Ovary (tissue), 9 donors: ENCODE results near the gene SKI. TPM values are rescaled to one million over a fixed set of nuclear protein-coding genes. Genes with fewer than 3 reads are reported as not detected.
A peak's percentile ranks its signal among the peaks of the same experiment; 100 is the strongest.

Experiments used
- DNase-seq, 5 donors: peaks; one replicate each; pipeline ENCODE4 v3.0.0-alpha.2; 2019 to 2020
- H3K27ac ChIP-seq, 2 donors: fragments of 200-600 bp; one replicate each; pipeline versions ENCODE4 v1.5.1 to v1.8.0; 2019 to 2022
- H3K27me3 ChIP-seq: fragments of 200-600 bp; one replicate; pipeline ENCODE4 v1.8.0; 2022
- H3K36me3 ChIP-seq: fragments of 200-600 bp; sonication (generic); one replicate; pipeline ENCODE4 v1.5.1; 2019
- H3K4me1 ChIP-seq: one replicate; pipeline ENCODE4 v1.8.1; 2013; ENCODE audit warnings: mild to moderate bottlenecking, moderate library complexity; ENCODE audit not compliant: insufficient read depth
- H3K4me3 ChIP-seq: fragments of 200-600 bp; sonication (generic); one replicate; pipeline ENCODE4 v1.5.1; 2017
- H3K9me3 ChIP-seq, 2 donors: fragments of 200-600 bp in 1 of 2; sonication (generic) in 1 of 2; one replicate each; pipeline versions ENCODE4 v1.5.1 to v1.8.1; 2013 to 2019; ENCODE audit warnings: mild to moderate bottlenecking in 1 of 2, moderate library complexity in 1 of 2
- EP300 ChIP-seq: sonication (generic); formaldehyde crosslinking; IDR thresholded peaks from one replicate; pipeline ENCODE4 v1.6.1; 2017; ENCODE audit warnings: antibody characterized with exemption
- POLR2A ChIP-seq: fragments of 450-650 bp; IDR thresholded peaks from one replicate; pipeline ENCODE4 v1.6.1; 2017; ENCODE audit warnings: antibody characterized with exemption, mild to moderate bottlenecking, moderate library complexity
- WGBS, 3 donors: extraction: QIAGEN DNeasy Blood & Tissue Kit in 1 of 3; methylation state at CpG; one replicate each; pipeline versions ENCODE4 v1.1.5 to v1.1.7; 2013 to 2017; 5-methylcytosine and 5-hydroxymethylcytosine counted together
- intact Hi-C, 4 donors: fragments of 100-400 bp; cut with DNase I; formaldehyde crosslinking; loops; one replicate each; pipeline versions ENCODE4 v1.11.0 to v1.15.1; 2022 to 2023
- polyA plus RNA-seq, 2 donors: library from polyadenylated mRNA; stranded (reverse); fragments of 200-250 nt in 1 of 2; fragments of 350-450 nt in 1 of 2; fragmentation: Illumina TruSeq in 1 of 2; extraction: RNeasy Lipid Tissue Mini Kit (QIAGEN cat#74804) in 1 of 2; gene quantifications; one replicate each; pipeline ENCODE4 v1.2.3, GENCODE V29; 2013 to 2014
- total RNA-seq, 7 donors: library from RNA; depleted of rRNA in 2 of 7; stranded (reverse); fragments of >200 nt in 2 of 7; fragmentation: NEBNext Ultra II Directional in 3 of 7; extraction: Animal tissue kit (Norgen Biotek cat#: 25700) in 3 of 7; gene quantifications; one replicate each; pipeline versions ENCODE4 v1.1.0 to v1.2.4, GENCODE V29; 2016 to 2023
- TF ChIP-seq, protein P1 (sequence below), 3 donors: fragments of 450-650 bp in 2 of 3; fragments of 200-600 bp in 1 of 3; IDR thresholded peaks; one replicate each; pipeline versions ENCODE4 v1.5.1 to v1.8.0; 2016 to 2022; ENCODE audit warnings: antibody characterized with exemption in 3 of 3, mild to moderate bottlenecking in 1 of 3
- donor health status: DM: no; HTN: no; CAD: no; lungs with moderate emphysema.
- donor health status: DM: no; HTN: no; CAD: no.
- donor health status: Bipolar disorder and iron deficiency.
- donor health status: DM: yes; HTN: yes; CAD: no.
- donor health status: DM: no; HTN: no; CAD: no.
- donor health status: DM: yes; HTN: yes; CAD: no.

The SKI gene
- total and polyA plus RNA-seq, 9 donors: 27.8 to 109 (median 79.1) TPM

DNA sequence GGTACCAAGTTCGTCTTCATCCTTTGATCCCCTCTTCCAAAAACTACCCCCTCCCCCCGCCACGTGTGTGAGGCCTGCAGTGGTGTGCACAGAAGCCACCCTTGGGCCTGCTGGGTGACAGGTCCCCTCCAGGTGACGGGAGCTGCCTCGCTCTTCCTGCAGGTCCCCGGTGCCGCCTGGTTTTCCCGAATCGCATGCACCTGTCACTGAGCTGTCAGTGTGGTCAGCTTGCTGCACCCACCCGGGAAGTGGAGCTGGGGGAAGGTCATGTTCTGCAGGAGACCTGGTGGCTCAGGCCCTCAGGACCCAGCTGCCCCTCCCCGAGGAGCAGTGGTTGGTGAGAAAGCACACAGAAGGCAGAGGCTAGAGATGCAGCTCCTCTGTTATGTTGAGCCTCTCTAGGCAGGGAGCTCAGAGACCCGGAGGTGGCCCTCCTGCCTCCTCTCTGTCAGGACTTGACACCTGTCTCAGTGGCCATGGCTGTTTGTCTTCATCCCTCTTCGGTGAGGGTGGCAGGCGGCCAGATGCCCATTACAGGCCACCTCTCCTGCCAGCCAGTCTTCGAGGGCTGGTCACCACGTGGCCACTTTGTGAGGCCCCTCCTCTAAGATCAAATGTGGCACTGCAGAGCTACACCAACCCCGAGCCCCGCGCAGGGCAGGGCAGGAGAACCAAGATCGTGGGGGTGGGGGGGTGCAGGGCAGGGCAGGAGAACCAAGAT lies 60.9 kb downstream of the SKI start:
- 78 to 85% (median 79%) methylated on average over 20 of the region's 20 CpGs for WGBS, 3 donors
- intact Hi-C loops: no loop called here
- Histone ChIP-seq H3K4me3 (no peak overlapping the region), H3K4me1 (peaks cover 19% of the 10 kb centered on the region), H3K36me3 (no peaks in the 10 kb centered on the region), H3K9me3 (no peaks in the 10 kb centered on the region), H3K27me3 (no peaks in the 10 kb centered on the region), H3K27ac (no peak overlapping the region)
- DNase-seq: no peak
- TF ChIP-seq POLR2A (no peak), EP300 (no peak)
- TF ChIP-seq, protein P1, sequence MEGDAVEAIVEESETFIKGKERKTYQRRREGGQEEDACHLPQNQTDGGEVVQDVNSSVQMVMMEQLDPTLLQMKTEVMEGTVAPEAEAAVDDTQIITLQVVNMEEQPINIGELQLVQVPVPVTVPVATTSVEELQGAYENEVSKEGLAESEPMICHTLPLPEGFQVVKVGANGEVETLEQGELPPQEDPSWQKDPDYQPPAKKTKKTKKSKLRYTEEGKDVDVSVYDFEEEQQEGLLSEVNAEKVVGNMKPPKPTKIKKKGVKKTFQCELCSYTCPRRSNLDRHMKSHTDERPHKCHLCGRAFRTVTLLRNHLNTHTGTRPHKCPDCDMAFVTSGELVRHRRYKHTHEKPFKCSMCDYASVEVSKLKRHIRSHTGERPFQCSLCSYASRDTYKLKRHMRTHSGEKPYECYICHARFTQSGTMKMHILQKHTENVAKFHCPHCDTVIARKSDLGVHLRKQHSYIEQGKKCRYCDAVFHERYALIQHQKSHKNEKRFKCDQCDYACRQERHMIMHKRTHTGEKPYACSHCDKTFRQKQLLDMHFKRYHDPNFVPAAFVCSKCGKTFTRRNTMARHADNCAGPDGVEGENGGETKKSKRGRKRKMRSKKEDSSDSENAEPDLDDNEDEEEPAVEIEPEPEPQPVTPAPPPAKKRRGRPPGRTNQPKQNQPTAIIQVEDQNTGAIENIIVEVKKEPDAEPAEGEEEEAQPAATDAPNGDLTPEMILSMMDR (IDR thresholded peaks at IDR 0.05): no peak

DNA sequence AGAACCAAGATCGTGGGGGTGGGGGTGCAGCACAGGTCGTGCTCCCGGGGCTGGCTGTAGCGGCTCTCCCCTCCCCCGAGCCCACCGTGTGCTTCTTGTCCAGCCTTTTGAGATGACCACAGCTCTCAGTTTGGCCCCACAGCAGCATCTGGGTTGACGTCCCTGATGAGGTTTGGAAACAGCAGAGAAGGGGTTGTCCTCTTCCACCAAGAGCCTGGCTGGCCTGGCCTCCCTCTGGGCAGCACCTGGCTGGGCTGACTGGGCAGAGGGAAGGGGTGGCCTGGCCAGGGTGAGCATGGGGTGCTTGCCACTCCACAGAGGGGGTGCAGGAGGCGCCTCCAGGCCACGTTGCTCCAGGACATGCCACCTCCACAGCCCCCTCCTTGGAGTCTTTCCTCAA lies 61.5 kb downstream of the SKI start:
- H3K4me3 ChIP-seq: no peak overlapping the region
- H3K27me3 ChIP-seq: no peaks in the 10 kb centered on the region
- peaks cover 20% of the 10 kb centered on the region for H3K4me1 ChIP-seq
- peak overlapping the region in 1 of 2 donors; percentile 37 for H3K27ac ChIP-seq
- H3K36me3 ChIP-seq: no peaks in the 10 kb centered on the region
- no peak for DNase-seq
- WGBS, 3 donors: 51 to 58% (median 52%) methylated on average over 9 of the region's 9 CpGs
- no peak for TF ChIP-seq EP300
- TF ChIP-seq, protein P1 (IDR thresholded peaks at IDR 0.05): no peak
- TF ChIP-seq POLR2A: no peak
- intact Hi-C loops: no loop called here
- H3K9me3 ChIP-seq: no peaks in the 10 kb centered on the region

DNA sequence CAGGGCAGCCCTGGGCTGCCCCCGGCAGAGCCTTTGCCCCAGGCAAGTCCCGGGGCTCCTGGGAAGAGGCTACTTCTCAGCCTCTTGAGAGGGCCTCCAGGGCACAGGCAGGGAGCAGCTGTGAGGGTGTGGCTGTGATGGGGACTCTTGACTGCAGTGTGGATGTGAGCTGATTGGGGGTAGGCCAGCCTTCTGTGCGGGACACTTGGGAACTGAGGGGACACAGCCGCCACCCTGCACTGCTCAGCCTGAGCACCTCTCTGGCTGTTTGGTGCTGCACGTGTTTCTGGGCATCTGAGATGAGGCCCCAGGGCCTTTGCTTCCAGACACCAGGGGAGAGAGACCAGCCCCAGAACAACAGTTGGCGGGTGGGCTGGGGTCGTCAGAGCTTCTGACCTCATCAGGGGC lies 62.1 kb downstream of the SKI start:
- TF ChIP-seq EP300 (no peak), POLR2A (no peak)
- TF ChIP-seq, protein P1 (IDR thresholded peaks at IDR 0.05): no peak
- intact Hi-C loops: no loop called here
- no peak for DNase-seq
- Histone ChIP-seq H3K27me3 (no peaks in the 10 kb centered on the region), H3K9me3 (no peaks in the 10 kb centered on the region), H3K36me3 (no peaks in the 10 kb centered on the region), H3K27ac (peak overlapping the region in 1 of 2 donors; percentile 37), H3K4me1 (peaks cover 20% of the 10 kb centered on the region), H3K4me3 (peak overlapping the region; percentile 23)
- WGBS, 3 donors: 40 to 51% (median 49%) methylated on average over 7 of the region's 7 CpGs

DNA sequence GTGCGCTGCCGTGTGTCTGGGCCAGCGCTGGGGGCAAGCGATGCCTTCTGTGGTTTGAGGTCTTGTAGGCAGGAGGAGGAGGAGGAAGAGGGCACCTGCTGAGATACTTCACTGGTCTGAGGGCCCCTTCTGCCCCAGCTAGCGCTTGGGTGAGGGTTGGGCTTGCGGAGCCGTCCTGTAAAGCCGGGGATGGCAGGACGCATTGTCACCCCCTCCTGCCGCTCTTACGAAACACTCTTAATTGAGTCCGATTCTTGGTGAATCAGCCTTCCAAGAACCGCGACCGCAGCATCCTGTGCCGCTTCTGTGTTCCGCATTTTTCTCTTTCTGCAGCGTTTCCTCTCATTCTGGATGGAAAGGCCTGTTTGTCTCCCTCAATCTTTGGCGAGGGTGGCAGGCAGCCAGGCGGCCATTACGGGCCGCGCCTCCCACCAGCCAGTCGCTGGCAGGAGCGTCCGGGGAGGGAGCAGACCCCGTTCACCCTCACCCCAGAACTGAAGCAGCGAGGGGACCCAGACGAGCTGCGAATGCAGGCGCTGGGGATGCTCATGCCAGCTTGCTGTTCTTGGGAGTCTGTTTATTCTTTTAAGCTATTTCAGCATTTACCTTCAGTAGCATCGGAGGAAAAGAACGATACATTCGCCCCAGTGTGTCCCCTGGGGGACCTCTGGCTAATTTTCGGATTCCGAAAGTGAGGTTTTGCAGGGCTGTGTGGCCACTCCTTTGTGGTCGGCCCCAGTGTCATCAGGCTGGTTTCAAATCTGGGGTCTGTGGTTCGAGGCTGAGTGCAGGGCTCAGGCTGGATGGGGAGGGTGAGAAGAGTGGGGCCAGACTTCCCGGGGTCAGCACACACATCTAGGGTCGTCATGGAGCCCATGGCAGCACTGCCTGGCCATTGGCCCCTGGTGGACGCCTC lies 62.7 kb downstream of the SKI start:
- H3K4me1 ChIP-seq: peaks cover 20% of the 10 kb centered on the region

More for the DNA sequence above, 62.7 kb downstream of the SKI start:
- intact Hi-C loops: no loop called here
- 7% methylated on average over 41 of the region's 41 CpGs for WGBS, 3 donors
- peak overlapping the region in 1 of 2 donors; percentile 37 for H3K27ac ChIP-seq
- peak overlapping the region; percentile 23 for H3K4me3 ChIP-seq
- no peaks in the 10 kb centered on the region for H3K27me3 ChIP-seq
- H3K36me3 ChIP-seq: no peaks in the 10 kb centered on the region
- TF ChIP-seq POLR2A: no peak
- peak; percentile 50 for TF ChIP-seq EP300
- DNase-seq: peak; percentile 68 to 83 (median 78)
- H3K9me3 ChIP-seq: no peaks in the 10 kb centered on the region
